CD4-positive, alpha-beta T cell treated with Interferon alpha-2 for 1 hour (primary cell): ENCODE results near the gene ACOX1.
A peak's percentile ranks its signal among the peaks of the same experiment; 100 is the strongest.
"Not testable (repeated sequence)": the region's sequence is repeated elsewhere in the genome, so short reads cannot be mapped to it uniquely, and the experiment has no call there.

Source experiments
- DNase-seq, 2 donors: peaks; one replicate each; pipeline ENCODE4 v3.0.0-alpha.2; 2020 to 2022

The ACOX1 gene

GRCh38 chr17:75979705-75980187, 780 bp upstream of the ACOX1 start:
- DNase-seq: no peak

- DNase-seq: no peak
Measured at GRCh38 chr17:75976175-75976848, 2.7 kb downstream of the ACOX1 start.

- no peak for DNase-seq
Measured at GRCh38 chr17:75975757-75976174, 3.2 kb downstream of the ACOX1 start.

- DNase-seq: not testable (repeated sequence)
Measured at GRCh38 chr17:75975187-75975586, 3.8 kb downstream of the ACOX1 start.

GRCh38 chr17:75970626-75971025, 8.3 kb downstream of the ACOX1 start:
- DNase-seq: no peak

- no peak for DNase-seq
Measured at GRCh38 chr17:75970011-75970523, 8.9 kb downstream of the ACOX1 start.

- not testable (repeated sequence) for DNase-seq
Measured at GRCh38 chr17:75969044-75969443, 9.9 kb downstream of the ACOX1 start.

GRCh38 chr17:75965468-75965867, 13.5 kb downstream of the ACOX1 start:
- no peak for DNase-seq

GRCh38 chr17:75959839-75960511, 19.0 kb downstream of the ACOX1 start:
- no peak for DNase-seq

- no peak for DNase-seq
Measured at GRCh38 chr17:75959051-75959838, 19.7 kb downstream of the ACOX1 start.

GRCh38 chr17:75950855-75951554, 28.0 kb downstream of the ACOX1 start:
- DNase-seq: peak in 1 of 2 donors; percentile 1

- no peak for DNase-seq
Measured at GRCh38 chr17:75950421-75950820, 28.5 kb downstream of the ACOX1 start.

GRCh38 chr17:75945211-75945610, 33.8 kb downstream of the ACOX1 start:
- no peak for DNase-seq

- no peak for DNase-seq
Measured at GRCh38 chr17:75943491-75943890, 35.5 kb downstream of the ACOX1 start.

GRCh38 chr17:75942473-75942872, 36.5 kb downstream of the ACOX1 start:
- DNase-seq: no peak

GRCh38 chr17:75941442-75941819, 37.5 kb downstream of the ACOX1 start:
- DNase-seq: no peak

GRCh38 chr17:75940727-75941441, 38.1 kb downstream of the ACOX1 start, which contains the start of gene FBF1:
Gene FBF1 (minus strand): TSS chr17:75941042. CDS start chr17:75938149, 2,893 bp downstream.
- peak; percentile 84 to 89 for DNase-seq

GRCh38 chr17:75937652-75938051, 41.3 kb downstream of the ACOX1 start:
- DNase-seq: no peak

- DNase-seq: no peak
Measured at GRCh38 chr17:75933808-75934207, 45.2 kb downstream of the ACOX1 start.

- no peak for DNase-seq
Measured at GRCh38 chr17:75932852-75933251, 46.1 kb downstream of the ACOX1 start.

GRCh38 chr17:75931062-75931461, 47.9 kb downstream of the ACOX1 start:
- no peak for DNase-seq
